Measurements from ENCODE around the gene RAP1GAP2.

Gene RAP1GAP2

GRCh38 chr17:2954898-2955445, 158.7 kb downstream of the RAP1GAP2 start:
- no peak for TF ChIP-seq CTCF (IDR thresholded peaks at IDR 0.05; ENCODE audit: extremely low read depth, missing control alignments)
- DNase-seq (ENCODE audit: low spot score), result no peak

- no peak for DNase-seq (ENCODE audit: low spot score)
- TF ChIP-seq CTCF (IDR thresholded peaks at IDR 0.05; ENCODE audit: extremely low read depth, missing control alignments), result no peak
These were observed 159.8 kb downstream of the RAP1GAP2 start for GRCh38 chr17:2955931-2956582.

GRCh38 chr17:2957631-2958286, 161.5 kb downstream of the RAP1GAP2 start:
- no peak for DNase-seq (ENCODE audit: low spot score)
- TF ChIP-seq CTCF (IDR thresholded peaks at IDR 0.05; ENCODE audit: extremely low read depth, missing control alignments), result no peak

GRCh38 chr17:2958706-2959222, 162.5 kb downstream of the RAP1GAP2 start:
- DNase-seq (ENCODE audit: low spot score), result no peak
- TF ChIP-seq CTCF (IDR thresholded peaks at IDR 0.05; ENCODE audit: extremely low read depth, missing control alignments), result no peak

- no peak for TF ChIP-seq CTCF (IDR thresholded peaks at IDR 0.05; ENCODE audit: extremely low read depth, missing control alignments)
- DNase-seq (ENCODE audit: low spot score), result no peak
These were observed 163.3 kb downstream of the RAP1GAP2 start for GRCh38 chr17:2959371-2960130.

- no peak for TF ChIP-seq CTCF (IDR thresholded peaks at IDR 0.05; ENCODE audit: extremely low read depth, missing control alignments)
- no peak for DNase-seq (ENCODE audit: low spot score)
These were observed 165.2 kb downstream of the RAP1GAP2 start for GRCh38 chr17:2961446-2961845.
